NCI-H82 treated with DMSO at 0.1 percent for 48 hours (cell line): ENCODE data around the gene ADSL.
"Not testable (repeated sequence)": the region's sequence is repeated elsewhere in the genome, so short reads cannot be mapped to it uniquely, and the experiment has no call there.

Experiments used
- DNase-seq: peaks from one replicate; lab custom pipeline; 2025; ENCODE audit not compliant: unreplicated experiment; lab: John Stamatoyannopoulos, UW

The ADSL gene

DNA sequence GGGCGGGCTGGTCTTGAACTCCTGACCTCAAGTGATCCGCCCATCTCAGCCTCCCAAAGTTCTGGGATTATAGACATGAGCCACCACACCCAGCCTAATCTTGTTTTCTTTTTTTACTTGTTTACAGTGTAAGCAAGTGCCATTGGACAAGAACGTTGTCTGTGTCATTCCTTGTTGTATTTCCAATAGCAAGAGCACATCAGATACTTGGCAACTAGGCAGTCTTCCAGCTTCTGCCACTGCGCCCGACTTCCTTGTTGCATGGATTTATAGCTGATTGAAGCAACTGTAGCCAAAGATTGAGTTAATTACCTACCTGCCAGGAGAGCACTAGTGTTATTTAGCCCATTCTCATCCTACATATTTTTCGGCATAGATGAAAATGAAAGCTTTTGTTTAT lies 21.0 kb downstream of the ADSL start:
- DNase-seq: no peak

DNA sequence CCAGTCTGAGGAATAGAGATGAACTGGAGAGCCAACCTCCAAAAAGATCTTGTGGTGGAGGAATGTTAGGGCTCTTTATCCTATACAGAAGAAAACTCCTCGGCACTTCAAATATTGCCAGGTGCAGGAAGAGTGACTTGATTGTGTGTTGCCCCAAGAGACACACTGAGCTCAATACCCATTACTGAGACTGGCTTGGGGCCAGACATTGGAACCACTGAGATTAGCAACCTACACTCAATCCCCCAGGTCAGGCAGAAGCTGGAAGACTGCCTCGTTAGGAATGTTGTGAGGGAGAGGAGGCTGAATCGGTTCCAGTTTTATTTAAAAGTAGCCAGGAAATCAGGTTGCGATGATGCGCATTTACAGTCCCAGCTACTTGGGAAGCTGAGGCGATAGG lies 21.7 kb downstream of the ADSL start:
- DNase-seq: no peak

DNA sequence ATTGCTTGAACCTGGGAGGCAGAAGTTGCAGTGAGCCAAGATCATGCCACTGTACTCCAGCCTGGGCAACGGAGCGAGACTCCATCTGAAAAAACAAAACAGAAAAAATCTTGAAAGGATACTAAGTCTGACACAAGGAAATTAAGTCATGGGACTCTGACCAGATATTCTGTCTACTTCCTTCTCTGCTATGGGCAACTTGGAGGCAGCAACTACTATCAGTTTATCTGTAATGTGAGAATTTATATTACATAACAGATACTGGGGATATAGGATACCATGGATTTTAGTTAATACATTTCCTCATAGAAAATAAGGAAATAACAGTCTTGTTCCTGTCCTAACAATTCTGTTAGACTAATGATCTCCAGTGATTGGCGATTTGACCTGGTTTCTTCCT lies 22.5 kb downstream of the ADSL start:
- no peak for DNase-seq

DNA sequence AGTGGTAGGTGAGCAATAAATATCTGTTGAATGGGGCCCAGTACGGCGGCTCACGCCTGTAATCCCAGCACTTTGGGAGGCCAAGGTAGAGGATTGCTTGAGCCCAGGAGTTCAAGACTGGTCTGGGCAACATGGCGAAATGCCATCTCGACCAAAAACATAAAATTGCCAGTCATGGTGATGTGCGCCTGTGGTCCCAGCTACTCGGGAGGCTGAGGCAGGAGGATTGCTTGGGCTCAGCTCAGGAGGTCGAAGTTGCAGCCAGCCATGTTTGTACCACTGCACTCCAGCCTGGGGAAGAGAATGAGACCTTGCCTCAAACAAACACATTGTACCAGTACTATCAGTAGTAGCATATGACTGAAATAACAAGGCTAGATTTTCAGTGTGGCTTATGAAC lies 28.3 kb downstream of the ADSL start:
- DNase-seq: no peak

DNA sequence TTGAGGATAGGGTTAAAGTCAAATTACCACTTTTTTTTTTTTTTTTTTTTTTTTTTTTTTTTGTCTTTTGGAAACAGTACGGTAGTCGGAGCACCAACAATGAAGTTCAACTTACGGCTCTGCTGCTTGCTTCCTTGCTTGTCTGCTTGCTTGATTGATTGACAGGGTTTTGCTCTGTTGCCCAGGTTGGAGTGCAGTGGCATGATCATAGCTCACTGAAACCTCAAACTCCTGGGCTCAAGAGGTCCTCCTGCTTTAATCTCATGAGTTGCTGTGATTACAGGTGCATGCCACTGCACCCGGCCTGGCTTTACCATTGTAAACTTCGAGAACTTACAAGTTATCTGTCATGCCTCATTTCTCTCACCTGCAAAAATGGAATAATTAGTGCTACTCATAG lies 29.8 kb downstream of the ADSL start:
- DNase-seq: no peak

DNA sequence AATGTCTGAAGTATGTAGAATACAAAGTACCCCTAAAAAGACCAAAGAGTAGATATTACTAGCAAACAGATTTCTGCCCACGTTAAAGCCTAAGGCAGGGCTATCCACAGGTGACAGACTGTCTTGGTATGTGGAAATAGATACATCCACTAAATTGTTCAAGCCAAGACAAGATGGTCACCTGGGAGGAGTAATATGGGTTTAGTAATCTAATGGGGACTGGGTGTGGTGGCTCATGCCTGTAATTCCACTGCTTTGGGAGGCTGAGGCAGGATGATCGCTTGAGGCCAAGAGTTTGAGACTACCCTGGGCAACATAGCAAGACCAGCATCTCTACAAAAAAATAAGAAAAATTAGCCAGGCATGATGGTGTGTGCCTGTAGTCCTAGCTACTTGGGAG lies 31.6 kb downstream of the ADSL start:
- DNase-seq: no peak

DNA sequence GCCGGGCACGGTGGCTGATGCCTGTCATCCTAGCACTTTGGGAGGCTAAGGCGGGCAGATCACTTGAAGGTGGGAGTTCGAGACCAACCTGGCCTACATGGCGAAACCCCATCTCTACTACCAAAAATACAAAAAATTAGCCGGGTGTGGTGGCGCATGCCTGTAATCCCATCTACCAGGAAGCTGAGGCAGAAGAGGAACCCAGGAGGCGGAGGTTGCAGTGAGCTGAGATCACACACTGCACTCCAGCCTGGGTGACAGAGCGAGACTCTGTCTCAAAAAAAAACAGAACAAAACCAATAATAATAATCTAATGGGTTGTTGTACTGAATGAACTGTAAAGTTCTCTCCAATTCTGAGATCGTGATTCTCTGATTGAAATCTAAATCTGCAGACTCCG lies 32.1 kb downstream of the ADSL start:
- not testable (repeated sequence) for DNase-seq

DNA sequence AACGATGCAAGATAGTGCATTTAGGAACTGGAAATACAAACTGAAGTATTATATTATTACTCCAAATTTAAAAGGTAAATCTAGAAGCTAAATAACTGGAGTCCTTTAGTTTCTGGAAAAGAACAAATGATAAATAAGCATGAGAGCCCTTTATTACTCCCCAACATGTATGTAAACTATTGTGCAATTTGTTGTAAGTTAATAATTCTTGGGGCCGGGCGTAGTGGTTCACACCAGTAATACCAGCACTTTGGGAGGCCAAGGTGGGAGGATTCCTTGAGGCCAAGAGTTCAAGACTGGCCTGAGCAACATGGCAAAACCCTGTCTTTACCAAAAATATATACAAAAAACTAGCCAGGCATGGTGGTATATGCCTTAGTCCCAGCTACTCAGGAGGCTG lies 35.2 kb downstream of the ADSL start:
- no peak for DNase-seq

DNA sequence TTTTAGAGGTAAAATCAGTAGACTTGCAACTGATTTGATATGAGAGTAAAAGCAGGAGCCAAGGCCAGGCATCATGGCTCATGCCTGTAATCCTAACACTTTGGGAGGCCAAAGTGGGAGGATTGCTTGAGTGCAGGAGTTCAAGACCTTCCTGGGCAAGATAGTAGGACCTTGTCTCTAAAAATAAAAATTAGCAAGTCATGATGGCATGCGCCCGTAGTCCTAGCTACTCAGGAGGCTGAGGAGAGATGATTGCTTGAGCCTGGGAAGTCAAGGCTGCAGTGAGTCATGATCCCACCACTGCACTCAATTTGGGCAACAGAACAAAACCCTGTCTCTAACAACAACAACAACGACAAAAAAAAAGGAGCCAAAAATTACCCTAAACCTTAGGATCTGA lies 37.6 kb downstream of the ADSL start:
- no peak for DNase-seq

DNA sequence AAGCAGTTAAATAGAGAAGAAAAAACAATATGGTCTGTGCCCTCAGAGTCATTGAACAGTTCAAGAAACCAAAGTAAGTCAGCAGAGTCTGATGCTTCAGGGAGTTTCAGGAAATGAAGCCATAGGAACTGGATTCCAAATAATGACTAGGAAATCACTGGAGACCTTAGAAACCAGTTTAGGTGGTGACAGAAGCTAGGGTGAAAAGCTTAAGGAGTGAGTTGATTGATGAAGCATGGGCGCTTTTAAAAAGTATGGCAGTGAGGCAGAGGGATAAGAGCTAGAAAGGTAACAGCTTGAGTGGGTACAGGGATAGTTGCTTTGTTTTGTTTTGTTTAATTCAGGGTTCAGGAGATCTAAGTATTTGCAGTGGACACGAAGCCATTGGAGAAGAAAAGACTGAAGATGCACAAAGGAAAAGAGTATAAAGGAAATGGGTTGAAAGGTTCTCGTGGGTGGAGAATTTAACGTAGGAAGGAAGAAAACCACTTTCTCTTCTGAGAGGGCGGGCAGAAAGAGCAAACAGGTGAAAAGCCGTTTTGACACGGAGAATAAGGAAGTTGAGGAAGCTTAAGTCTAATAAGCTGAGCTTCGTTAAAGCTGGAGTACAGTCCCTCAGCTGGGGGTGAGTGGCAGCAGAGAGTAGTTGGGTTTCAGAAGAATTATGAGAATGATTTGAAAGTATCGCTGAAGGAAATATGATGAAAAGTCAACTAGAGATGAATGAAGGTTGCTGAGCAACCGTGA lies 38.9 kb downstream of the ADSL start:
- no peak for DNase-seq

DNA sequence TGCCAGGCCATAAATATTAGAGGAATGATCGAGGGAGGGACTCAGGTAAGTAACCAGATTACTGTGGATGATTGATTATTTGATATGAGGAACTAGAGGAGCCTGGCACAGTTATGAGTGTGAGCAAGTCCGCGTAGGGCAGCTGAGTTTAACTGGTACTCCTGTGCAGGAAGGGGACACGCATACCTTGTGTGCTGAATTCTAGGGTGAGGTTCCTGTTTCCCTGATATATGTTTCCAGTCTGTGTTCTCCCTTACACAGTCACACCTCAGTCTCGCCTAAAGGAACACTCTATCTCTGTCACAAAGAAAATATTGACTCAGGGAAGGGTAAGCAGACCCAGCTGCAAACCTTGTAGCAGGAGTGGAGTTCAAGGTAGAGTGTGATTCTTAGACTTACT lies 41.4 kb downstream of the ADSL start:
- DNase-seq: no peak

DNA sequence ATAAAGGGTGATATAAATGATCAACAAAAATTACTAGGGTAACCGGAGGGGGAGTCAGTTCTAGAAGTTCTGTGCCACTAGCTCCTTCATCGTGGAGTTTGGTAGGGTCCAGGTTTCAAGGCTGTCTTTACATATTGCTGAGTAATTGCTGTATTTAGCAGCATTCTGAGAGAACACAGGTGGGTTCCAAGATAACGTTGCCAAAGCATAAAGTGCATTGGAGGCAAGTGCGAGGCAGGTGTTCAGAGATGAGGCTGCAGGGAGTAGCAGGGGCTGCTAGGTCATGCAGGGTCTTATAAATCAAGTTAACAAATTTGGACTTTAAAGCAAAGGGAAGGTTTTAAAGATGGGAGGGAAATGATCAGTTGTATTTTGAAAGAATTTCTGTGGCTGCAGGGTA lies 41.9 kb downstream of the ADSL start:
- no peak for DNase-seq

DNA sequence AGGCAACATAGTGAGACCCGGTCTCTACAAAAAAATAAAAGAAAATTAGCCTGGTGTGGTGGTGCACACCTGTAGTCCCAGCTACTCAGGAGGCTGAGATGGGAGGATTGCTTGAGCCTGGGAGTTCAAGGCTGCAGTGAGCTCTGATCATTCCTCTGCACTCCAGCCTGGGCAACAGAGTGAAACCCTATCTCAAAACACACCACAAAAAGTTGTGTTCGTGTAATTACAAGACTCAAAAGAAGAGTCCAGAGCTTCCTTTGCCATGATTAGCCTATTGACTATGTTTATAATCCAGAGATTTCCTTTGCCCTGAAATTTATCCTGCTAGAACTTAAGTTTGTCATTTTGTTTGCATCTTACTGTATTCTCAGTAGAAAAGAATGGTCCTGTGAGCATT lies 45.1 kb downstream of the ADSL start:
- no peak for DNase-seq

DNA sequence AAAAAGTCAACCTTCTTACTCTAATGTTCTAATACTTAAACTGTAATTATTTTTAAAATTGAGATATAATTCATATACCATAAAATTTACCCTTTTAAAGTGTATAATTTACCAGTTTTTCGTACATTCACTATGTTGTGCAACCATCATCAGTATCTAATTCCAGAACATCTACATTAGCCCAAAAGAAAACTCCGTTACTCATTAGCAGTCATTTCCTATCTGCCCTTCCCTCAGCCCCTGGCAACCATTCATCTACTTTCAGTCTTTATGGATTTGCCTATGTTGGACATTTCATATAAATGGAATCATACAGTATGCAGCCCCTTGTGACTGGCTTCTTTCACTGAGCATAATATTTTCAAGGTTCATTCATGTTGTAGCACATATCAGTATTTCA lies 46.3 kb downstream of the ADSL start:
- DNase-seq: no peak

DNA sequence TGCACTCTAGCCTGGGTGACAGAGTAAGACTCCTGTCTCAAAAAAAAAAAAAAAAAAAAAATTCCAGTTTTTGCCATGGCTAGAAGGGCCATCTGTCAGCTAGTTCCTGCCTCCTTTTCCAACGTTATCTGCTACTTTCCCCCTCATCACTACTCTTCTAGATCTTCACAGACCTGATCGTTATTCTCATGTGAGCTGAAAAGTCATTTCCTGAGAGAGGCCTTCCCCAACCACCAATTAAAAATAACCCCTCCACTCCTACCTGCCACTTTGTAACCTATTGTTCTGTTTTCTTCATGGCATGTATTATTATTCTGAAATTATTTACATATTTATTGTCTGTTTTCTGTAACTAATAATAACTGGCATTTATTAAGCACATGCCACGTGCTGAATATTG lies 48.3 kb downstream of the ADSL start:
- no peak for DNase-seq

DNA sequence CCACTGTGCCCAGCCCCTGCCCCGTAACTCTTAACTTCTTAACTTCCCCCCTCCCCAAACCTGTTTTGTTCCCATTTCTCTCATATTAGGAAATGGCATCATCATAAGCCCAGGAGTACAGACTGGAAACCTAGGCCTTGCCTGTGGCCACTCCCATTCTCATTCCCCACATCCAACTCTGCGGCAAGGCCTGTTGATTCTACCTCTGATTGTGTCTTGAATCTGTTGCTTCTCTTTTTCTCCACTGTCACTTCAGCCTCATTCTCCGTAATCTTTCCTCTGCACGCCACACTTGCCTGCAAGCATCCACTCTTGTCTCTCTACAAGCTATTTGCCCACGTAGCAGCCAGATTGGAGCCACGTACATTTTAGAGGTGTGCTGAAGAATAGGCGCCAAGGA lies 49.3 kb downstream of the ADSL start:
- no peak for DNase-seq

DNA sequence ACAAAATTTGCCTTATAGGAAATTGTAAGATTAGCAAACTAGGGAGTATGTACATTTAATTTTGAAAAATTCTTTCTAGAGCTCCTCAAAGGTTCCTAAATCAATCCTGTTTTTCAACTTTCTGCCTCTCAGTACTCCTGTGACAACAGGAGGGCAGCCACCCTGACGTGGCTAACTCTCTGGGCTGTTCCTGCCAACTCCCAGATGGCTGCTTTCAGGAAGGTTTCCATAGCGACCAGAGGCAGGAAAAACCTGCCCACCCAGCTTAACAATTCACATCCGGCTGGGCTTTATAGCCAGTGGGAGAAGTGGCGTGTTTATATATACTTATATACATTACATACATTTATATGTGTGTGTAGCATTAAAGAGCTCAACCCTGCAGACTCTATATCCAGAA lies 50.6 kb downstream of the ADSL start:
- no peak for DNase-seq

DNA sequence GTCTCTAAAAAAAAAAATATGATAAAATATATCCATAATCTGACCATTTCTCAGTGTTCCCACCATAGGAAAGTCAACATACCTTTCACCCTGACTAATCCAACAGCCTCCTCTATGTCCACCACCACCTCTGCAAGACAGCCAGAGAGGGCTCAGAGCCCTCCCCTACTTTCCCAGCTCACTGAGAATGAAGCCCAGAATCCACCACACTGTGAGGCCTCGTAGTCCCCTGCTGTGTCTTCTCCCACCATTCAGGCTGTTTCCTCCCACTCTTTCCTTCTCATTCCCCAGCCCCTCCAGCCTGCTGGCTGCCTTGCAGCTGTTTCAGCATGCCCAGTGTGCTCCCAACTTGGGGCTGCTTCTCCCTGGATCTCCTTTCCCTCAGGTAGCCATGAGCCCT lies 51.1 kb downstream of the ADSL start:
- no peak for DNase-seq

DNA sequence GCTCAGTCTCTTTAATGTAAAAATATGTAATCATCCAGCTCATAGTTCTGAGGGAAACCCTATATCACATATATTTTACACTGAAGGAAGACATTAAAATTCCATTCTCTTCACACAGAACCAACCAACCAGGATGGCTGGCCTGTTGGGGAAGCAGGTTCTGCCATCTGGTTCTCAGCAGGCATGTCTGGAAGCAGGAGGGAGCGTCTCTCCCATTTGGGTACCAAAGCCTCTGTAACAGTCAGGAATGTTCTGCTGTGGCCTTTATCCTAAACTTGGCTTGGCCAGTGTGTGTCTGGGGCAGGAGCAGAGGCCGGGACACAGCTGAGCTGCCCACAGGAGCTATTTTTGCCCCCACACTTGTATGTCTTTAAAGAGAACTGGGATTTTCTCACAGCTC lies 53.3 kb downstream of the ADSL start:
- DNase-seq: no peak

DNA sequence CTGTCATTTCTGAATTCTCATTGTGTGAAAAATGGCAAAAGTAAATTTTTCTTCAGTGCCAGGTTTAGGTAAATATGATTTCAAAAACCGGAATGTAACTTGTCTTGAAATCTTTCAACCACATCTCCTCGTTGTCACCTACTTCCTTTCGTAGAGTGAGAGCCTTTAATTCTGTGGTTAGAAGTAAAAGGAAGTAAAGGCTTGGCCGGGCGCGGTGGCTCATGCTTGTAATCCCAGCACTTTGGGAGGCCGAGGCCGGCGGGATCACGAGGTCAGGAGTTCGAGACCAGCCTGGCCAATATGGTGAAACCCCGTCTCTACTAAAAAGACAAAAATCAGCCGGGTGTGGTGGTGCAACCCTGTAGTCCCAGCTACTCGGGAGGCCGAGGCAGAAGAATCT lies 53.9 kb downstream of the ADSL start:
- no peak for DNase-seq

DNA sequence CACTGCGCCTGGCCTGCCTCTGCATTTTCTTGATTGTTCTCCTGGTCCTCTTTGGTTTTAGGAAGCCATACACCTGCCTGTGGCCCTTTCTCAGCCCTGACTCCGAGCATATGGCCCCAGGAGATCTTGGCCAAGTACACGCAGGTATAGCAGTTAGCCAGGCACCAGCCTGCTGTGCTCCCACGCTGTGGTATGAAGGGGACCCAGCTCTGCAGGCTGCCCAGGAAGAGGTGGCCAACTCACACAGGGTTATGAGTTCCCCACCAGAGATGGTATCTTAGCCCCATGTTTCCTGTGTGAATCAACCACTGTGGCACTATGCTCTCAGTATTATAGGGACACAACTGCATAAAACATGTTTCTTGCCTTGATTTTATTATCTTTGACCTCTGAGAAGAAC lies 55.2 kb downstream of the ADSL start:
- DNase-seq: no peak

DNA sequence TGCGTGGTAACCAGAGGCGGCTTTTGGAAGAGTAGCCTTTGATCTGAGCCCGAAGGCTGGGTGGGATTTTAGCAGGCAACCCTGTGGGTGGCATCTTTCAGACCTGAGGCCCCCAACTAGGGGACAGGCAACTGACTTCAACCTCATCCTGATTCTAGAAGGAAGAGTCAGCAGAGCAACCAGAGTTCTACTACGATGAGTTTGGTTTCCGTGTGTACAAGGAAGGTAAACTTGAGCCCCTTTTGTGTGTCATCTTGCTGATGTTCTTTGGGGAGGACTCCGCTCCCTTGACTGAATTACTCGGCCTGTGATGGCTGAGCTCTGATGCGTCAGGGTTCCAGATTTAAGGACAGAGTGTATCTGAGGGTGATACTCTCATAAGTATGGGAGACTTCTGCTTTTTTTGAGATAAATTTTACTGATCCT lies 55.7 kb downstream of the ADSL start:
- DNase-seq: no peak

DNA sequence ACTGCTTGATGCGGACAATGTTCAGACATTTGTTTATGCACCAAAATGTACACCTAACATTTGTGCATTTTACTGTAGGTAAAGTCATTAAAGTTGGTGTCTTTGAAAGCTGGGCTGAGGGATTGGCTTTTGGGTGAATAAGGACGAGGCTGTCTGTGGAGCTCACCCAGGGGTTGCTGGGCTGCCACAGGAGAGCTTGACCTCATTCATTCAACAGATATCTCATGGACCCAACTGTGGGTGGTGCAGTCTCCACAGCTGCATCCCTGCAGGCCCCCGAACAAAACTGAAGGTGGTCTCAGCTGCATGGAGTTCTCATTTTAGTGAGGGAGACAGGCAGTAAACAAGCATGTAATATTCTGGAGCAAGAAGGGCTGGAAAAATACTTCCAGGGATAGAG lies 56.8 kb downstream of the ADSL start:
- no peak for DNase-seq

DNA sequence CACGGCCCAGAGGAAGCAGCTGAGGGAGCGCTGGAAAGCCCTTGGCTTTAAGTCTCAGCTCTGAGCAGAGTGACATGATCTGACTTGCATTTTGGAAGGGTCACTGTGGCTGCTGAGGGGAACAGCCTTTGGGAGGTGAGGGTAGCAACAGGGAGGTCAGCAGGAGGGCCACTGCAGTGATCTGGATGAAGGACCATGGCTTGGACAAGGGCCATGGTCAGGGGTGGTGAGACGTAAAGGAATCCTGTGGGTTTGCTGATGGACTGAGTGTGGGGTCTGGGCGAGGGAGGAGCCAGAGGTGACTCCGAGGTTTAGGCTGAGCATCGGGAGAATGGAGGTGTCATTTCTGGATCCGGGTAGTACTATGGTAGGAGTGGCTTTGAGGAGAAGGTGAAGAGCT lies 57.4 kb downstream of the ADSL start:
- DNase-seq: no peak
